Gastroesophageal sphincter (tissue), 3 donors: Measurements from ENCODE around the gene GMDS.

Experiments used
- CTCF ChIP-seq, 4 experiments: fragments of 200-600 bp in 2 of 4; fragments of 450-650 bp in 2 of 4; sonication (generic) in 1 of 4; IDR thresholded peaks; one replicate each; pipeline ENCODE4 v1.5.1; 2017 to 2019; ENCODE audit warnings: antibody characterized with exemption in 4 of 4, mild to moderate bottlenecking in 2 of 4, moderate library complexity in 2 of 4
- POLR2A ChIP-seq, 2 donors: fragments of 450-650 bp; IDR thresholded peaks; one replicate each; pipeline ENCODE4 v1.6.1; 2017; ENCODE audit warnings: antibody characterized with exemption in 2 of 2, mild to moderate bottlenecking in 2 of 2, moderate library complexity in 1 of 2

GRCh38 chr6:2054516-2055067 is 190.8 kb downstream of the GMDS start:
- TF ChIP-seq POLR2A (IDR thresholded peaks at IDR 0.05) (no peak), CTCF (IDR thresholded peaks at IDR 0.05) (no peak)
